NB4 (cell line): ENCODE data around the gene TTC9.

Experiments
- DNase-seq: peaks from one replicate; pipeline ENCODE4 v3.0.0; 2010; ENCODE audit warnings: low read depth
- H3K4me3 ChIP-seq: one replicate; pipeline ENCODE4 v1.5.1; 2011; ENCODE audit warnings: mild to moderate bottlenecking, low read depth, low read length, moderate library complexity
- MYC ChIP-seq: IDR thresholded peaks from 2 replicates; pipeline ENCODE4 v1.6.1; 2011; ENCODE audit warnings: low read depth, low read length
- POLR2A ChIP-seq: IDR thresholded peaks from 2 replicates; pipeline ENCODE4 v1.6.1; 2011; ENCODE audit warnings: mild to moderate bottlenecking; ENCODE audit not compliant: insufficient read length; ENCODE audit errors: extremely low read depth
- TF ChIP-seq, protein P1 (sequence below): IDR thresholded peaks from one replicate; pipeline ENCODE4 v1.5.1; 2012; ENCODE audit warnings: low read depth, low read length
- TF ChIP-seq, protein P2 (sequence below): IDR thresholded peaks from 2 replicates; pipeline ENCODE4 v1.6.1; 2011; ENCODE audit warnings: low read depth, low read length

Gene TTC9

DNA sequence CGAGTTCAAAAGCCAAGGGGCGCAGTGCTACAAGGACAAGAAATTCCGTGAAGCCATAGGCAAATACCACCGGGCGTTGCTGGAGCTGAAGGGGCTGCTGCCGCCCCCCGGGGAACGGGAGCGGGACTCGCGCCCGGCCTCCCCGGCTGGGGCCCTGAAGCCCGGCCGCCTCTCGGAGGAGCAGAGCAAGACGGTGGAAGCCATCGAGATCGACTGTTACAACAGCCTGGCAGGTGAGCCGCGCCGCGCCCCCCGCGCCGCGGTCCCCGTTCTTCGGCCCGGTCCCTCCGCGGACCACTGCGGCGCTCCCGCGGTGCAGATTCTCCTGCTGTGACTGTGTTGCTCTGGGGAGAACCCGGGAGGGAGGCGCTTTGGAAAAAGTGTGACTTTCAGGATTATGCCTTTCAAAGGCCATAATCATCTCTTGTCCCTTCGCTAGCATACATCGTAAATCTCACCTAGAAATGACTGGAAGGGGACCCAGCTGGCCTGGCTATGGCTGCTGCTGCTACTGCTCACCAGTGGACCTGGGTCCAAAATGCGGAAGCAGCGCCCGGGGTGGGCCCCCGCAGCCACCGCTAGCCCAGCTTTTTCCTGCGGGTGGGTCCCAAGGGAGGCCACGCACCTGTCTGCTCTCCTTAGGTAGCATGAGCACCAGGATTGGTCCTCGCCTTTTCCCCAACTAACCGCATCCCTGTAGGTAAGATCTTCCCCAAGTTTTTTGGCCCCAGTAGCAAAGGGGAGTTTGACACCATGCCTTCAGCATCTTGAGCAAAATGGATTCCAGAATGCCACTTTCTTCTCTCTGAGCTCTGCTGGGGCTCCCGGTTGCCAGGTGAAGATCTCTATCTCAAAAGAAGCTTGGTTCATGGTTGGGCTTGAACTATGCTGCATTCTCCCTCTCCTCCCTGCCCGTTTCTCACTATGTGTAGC lies 853 bp downstream of the TTC9 start:
- TF ChIP-seq, protein P1, sequence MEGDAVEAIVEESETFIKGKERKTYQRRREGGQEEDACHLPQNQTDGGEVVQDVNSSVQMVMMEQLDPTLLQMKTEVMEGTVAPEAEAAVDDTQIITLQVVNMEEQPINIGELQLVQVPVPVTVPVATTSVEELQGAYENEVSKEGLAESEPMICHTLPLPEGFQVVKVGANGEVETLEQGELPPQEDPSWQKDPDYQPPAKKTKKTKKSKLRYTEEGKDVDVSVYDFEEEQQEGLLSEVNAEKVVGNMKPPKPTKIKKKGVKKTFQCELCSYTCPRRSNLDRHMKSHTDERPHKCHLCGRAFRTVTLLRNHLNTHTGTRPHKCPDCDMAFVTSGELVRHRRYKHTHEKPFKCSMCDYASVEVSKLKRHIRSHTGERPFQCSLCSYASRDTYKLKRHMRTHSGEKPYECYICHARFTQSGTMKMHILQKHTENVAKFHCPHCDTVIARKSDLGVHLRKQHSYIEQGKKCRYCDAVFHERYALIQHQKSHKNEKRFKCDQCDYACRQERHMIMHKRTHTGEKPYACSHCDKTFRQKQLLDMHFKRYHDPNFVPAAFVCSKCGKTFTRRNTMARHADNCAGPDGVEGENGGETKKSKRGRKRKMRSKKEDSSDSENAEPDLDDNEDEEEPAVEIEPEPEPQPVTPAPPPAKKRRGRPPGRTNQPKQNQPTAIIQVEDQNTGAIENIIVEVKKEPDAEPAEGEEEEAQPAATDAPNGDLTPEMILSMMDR, result no peak
- TF ChIP-seq, protein P2, sequence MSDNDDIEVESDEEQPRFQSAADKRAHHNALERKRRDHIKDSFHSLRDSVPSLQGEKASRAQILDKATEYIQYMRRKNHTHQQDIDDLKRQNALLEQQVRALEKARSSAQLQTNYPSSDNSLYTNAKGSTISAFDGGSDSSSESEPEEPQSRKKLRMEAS, result no peak
- TF ChIP-seq POLR2A, result no peak
- TF ChIP-seq MYC, result no peak
- H3K4me3 ChIP-seq, result no peak overlapping the region
- DNase-seq, result peak; percentile 37

DNA sequence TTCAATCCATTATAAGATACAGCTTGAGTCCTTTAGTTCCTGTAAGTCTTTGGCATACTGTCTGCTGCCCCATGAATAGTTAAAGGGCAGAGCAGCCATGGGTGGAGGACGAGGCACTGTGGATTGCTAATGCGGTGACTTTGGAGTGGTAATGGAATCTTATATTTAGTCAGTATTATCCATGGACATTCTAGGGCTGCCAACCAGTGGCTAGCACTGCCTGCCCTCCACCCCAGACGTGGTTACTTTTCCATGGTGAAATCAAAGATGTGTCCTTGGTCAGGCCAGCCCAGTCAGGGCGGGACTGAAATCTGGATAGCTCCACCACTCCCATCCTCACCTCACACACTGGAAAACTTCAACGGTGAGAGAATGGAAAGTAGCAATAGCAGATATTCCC lies 2.3 kb downstream of the TTC9 start:
- no peak overlapping the region for H3K4me3 ChIP-seq
- no peak for DNase-seq
- TF ChIP-seq POLR2A, result no peak
- TF ChIP-seq, protein P2, result no peak
- TF ChIP-seq, protein P1, result no peak

DNA sequence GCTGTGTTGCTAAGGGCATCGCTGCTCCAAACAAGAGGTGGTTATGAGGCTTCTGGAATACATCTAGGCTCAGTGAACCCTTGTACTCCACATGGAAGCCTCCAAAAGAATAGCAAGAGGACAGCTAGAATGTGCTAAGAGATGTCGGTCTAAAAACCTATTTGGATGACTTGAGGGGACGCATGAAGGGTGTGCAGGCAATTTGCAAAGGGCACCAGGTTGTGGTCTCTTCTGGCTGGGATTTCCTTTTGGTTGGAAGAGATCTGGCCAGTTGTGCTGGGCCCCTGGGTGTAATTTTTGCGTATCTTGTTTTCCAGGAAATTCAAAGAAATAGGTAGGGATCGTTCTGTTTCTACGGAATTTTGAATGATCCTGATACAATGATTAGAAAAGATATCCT lies 4.2 kb downstream of the TTC9 start:
- no peak overlapping the region for H3K4me3 ChIP-seq
- TF ChIP-seq MYC (no peak), POLR2A (no peak)
- TF ChIP-seq, protein P2, result no peak
- DNase-seq, result no peak

DNA sequence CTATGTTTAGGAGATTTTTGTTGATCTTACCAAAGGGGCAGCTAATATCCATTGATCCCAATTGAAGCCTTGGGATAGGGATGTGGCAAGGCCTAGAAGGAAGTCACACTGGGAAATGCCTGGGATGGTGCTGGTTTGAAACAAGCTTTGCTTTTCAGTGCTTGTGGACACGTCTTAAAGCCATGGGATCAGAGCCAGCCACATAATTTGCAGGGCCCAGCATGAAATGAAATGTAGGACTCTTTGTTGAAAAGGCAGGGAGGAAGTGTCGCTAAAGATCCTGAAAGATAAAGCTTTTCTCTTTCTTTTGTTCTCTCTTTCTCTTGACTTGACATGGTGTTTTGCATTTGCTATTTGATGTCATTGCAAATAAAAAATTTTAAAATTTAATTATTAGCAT lies 5.0 kb downstream of the TTC9 start:
- no peak overlapping the region for H3K4me3 ChIP-seq
- TF ChIP-seq MYC, result no peak
- no peak for DNase-seq

DNA sequence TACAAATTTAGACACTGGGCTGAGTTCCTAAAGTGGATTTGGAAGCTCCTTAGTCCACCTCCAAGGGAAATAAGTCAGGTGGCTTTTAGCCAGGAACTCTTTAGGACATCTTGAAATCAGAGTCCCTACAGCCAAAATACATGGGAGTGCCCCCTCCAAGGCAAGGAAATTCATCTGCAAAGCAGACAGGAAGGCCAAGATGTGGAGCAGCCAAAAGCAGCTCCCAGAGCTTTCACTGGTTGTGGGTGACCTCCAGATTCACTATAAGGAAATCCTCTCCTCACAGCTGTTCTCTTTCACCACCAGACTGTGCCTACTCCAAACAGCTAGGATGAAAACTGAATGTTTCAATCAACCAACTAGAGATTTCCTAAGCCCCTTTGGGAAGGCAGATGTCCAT lies 6.6 kb downstream of the TTC9 start:
- DNase-seq, result no peak
- no peak for TF ChIP-seq POLR2A
- no peak for TF ChIP-seq MYC
- TF ChIP-seq, protein P1, result no peak
- TF ChIP-seq, protein P2, result no peak
- H3K4me3 ChIP-seq, result no peak overlapping the region

DNA sequence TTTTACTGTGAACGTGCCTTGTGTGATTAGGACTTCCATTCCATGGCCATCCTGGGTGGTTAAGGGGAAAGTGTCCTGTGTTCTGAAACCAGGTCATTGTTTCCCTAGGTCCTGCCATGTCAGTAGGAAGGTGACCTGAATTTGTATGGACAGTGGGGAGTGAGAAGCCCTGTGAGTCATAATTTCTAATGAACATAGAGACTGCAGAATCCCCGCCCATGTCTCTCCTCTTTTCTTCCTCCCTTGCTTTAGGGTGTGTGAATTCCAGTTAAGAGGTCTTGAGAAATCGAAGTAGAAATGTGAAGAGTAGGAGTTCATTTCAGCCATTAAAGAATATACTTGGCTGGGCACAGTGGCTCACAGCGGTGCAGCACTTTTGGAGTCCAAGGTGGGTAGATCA lies 8.1 kb downstream of the TTC9 start:
- DNase-seq, result no peak
- TF ChIP-seq, protein P1, result no peak
- TF ChIP-seq MYC, result no peak
- H3K4me3 ChIP-seq, result no peak overlapping the region

DNA sequence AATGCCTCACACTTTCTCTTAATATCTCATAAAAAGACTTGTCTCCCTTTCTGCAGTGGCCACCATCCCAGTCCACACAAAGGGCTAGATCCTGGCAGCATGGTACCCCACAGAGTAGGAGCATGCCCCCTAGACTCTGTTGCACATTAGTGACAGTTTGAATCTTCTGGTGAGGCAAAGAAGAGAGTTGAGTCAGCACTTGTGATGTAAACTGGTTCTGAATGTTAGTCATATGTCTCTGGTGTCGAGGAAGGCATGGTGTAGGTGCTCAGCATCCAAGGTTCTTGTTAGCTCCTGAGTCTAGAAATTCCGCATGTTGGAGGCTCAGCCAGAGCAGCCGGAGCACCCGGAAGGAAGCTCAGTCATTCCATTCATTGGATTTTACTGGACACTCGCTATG lies 9.8 kb downstream of the TTC9 start:
- TF ChIP-seq, protein P1, result no peak
- no peak for TF ChIP-seq MYC
- TF ChIP-seq POLR2A, result no peak
- TF ChIP-seq, protein P2, result no peak
- no peak for DNase-seq
- no peak overlapping the region for H3K4me3 ChIP-seq
